ENCODE results near the gene ZNF354C.

ZNF354C gene

GRCh38 chr5:179114756-179115155 lies 54.6 kb downstream of the ZNF354C start:
- no peak for DNase-seq

- no peak for DNase-seq
Observed at GRCh38 chr5:179115307-179115706, 55.1 kb downstream of the ZNF354C start.

GRCh38 chr5:179115845-179116524 lies 55.8 kb downstream of the ZNF354C start:
- DNase-seq: no peak

DNA sequence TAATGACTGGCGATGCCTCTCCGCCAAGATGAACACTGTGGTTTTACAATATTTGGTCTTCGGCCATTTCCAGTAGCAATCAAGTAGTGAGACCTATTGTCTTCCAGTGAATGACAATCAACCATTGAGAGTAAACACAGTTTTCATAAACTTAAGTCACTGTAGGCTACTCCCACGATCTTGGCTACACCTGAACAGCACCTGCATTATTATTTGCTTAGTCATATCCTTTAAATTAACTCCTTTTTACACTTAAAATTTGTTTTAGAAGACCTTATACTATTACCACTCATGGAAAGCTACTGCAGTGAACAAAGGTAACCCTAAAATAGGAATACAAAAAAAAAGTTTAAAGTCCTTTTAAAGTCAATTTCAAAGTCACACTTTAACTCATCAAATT lies 58.2 kb downstream of the ZNF354C start:
- DNase-seq: no peak

DNA sequence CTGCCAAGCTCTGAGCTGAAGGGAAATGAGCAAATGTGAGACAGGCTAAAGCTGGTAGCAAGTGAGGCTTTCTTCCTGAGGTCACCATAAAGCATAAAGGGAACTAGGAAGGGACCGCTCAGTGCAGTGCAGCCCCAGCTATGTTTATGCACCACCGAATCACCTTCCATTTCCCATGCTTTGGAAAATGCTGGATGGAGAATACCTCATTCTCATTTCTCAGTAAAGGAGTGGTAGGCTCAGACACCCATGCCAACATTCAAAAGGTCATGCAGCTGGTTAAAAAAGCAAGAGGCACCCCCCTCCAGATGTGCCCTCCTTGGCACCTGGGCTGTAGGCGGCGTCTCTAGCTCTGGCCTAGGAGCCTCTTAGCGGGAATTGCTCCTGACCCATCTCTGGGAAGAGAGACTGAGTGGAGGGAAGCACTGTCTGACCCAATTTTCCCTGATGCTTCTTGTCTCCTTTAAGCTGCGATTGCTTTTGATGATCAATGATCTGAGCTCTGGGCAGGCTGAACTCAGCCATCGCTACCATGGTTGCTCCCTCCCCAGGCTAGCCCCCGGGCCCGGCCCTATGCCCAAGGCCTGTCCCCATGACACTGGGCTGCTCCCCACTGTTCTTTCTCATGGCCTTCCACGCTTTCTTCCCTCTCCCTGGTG lies 58.7 kb downstream of the ZNF354C start:
- DNase-seq: no peak

GRCh38 chr5:179119415-179120170 lies 59.4 kb downstream of the ZNF354C start:
- no peak for DNase-seq

GRCh38 chr5:179120421-179120861 lies 60.3 kb downstream of the ZNF354C start:
- no peak for DNase-seq

DNA sequence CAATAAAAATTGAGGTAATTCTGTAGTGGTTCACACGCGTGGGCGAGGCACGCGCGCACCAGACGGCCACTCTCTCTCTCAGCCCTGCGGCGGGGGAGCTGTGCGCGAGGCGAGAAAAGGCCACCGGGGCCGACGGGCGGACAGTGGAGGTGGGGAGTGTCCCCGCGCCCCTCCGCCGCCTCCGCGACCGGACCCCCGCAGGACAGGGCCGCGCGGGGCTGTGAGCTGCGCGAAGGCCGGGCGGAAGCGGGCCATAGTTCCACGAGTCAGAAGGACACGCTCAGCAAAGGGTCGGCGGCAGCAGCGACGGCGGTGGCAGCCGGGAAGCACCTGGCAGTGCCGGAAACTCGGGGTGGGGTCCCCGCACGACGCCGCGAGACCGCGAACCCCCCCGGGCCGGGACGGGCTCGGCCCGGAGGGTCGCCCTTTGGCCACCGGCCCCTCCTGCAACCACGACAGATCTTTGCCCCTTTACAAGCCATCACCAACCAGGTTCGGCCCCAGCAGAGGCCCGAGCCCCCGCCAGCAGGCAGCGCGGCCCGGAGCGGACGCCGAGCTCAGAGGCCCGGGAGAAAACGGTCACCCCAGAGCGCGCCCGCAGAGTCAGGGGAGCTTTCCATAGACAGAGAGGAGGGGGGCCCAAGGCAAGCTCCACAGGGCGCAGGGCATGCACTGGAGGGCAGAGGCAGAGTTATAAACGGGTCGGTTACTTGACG lies 60.9 kb downstream of the ZNF354C start:
- no peak for DNase-seq

DNA sequence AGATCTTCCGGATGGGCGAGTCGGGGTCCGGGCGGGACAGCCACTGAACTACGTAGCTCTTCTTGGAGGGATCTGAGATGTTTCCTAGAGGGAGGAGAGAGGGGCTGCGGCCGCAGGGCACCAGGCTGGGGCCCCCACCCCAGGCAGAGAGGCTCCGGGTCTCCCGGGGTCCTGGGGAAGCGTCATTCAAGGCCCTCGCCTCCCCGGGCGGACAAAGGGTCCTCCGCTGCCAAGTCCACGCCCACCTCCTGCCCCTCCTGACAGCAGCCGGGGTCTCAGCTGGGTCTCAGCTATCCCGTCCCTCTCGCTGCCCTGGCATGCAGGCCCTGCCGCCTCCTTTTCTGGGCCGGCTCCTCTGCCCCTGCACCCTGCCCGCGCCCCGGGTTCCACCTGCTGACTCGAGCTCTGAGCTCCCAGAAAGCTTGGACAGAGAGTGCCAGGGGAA lies 61.5 kb downstream of the ZNF354C start:
- DNase-seq: no peak

DNA sequence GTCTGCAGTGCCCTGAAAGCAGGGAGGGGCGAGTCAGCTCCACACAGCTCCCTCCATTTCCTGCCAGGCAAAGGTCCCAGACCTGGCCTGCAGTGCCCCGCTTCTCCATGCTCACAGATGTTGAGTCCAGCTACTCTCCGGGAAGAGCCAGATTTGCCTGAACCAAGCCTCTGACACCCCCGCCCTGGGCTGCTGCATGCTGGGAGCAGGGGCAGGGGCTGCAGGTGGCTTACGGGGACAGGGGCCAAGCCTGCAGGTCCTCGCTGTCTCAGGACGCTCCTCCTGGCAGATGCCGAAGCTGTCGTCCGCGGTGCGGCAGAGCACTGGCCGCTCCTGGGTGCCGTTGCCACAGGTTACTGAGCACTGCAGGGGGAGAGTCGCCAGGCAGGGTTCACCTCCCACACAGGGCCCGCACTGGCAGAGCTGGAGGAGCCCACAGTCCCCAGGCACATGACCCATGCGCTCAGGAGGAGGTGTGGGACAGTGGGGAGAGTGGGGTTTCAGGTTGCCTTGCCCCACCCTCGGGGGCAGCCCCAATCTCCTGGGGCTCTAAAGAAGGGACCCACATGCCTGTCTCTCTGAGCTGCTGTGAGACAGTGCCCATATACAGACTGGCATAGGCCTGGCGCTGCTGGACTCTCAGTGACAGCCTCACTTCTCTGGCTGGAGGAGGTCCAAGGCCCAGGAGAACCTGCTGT lies 62.4 kb downstream of the ZNF354C start:
- DNase-seq: no peak

DNA sequence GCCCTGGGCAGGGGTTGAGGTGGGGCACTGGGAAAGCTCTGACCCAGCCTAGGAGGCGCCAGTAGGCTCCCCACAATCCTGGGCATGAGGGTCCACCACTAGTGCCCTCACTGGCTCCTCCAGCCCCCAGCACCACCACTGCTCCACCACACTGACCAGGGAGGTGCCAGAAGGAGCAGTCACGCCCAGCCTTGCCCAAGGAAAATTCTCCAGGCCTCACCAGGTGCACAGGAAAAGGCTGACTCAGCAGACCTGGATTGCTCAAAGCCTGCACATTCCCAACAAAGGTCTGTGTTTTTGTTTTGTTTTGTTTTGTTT lies 62.9 kb downstream of the ZNF354C start:
- no peak for DNase-seq

DNA sequence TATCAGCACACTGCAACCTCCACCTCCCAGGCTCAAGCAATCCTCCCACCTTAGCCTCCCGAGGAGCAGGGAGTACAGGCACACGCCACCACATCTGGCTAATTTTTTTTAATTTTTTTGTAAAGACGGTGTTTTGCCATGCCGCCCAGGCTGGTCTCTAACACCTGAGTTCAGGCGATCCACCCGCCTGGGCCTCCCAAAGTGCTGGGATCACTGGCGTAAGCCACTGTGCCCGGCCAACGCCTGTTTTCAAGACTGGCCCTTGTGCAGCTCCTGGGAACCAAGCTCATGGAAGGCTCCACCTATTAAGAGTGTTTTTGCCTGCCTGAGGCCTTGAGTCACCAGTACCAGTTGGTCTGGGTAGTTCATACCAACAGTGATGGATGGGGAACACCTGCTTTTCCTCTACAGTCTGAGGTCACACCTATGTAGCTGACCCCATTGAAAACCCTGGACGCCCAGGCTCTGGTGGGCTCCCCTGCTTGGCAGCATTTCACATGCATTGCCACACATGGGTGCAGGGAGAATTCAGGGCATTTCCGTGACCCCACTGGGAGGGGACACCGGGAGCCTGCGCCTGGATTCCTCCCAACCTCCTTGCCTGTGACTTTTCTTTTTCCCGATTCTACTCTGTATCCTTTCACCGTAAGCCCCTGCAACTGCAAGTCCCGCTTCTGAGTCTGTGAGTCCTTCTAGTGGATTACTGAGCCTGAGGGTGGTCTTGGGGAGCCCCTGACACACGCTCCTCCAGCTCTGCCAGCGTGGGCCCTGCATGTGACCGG lies 63.5 kb downstream of the ZNF354C start:
- no peak for DNase-seq

- no peak for DNase-seq
Observed at GRCh38 chr5:179124273-179124852, 64.2 kb downstream of the ZNF354C start.

- no peak for DNase-seq
Observed at GRCh38 chr5:179124853-179125788, 64.9 kb downstream of the ZNF354C start.

DNA sequence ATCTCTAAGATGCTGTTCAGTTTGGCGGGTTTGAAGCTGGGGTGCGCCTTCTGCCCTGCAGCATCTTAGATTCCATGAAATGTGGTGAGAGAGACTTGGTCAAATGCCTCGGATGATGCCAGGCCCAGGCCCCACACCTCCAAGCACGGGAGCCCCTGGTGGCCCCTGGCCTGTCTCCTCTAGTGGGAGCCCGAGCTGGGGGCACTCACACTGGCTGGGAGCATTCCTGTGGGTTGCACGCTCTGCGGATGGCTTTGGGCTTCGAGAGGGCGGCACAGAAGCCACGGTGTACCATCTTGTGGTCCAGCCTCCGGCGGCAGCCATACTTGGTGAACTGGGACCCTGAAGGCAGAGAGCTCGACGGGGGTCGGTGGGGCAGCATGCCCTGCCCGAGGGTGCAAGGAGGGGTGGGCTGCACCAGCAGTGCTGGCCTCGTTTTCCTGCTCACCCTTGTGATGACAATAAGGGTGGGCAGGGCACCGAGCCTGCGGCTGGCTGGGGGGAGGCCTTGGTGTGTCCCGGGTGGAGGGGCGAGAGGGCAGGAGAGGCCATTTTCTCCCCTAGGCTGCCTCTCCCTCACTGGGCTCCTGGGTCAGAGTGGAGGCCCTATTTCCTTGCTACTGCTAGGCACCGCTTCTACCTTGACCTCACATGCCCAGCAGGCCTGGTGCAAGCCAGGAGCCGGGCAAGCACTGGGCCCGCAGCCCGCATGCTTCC lies 65.8 kb downstream of the ZNF354C start:
- no peak for DNase-seq

- DNase-seq: no peak
Observed at GRCh38 chr5:179126506-179126991, 66.4 kb downstream of the ZNF354C start.

GRCh38 chr5:179127136-179128040 lies 67.2 kb downstream of the ZNF354C start:
- DNase-seq: no peak

DNA sequence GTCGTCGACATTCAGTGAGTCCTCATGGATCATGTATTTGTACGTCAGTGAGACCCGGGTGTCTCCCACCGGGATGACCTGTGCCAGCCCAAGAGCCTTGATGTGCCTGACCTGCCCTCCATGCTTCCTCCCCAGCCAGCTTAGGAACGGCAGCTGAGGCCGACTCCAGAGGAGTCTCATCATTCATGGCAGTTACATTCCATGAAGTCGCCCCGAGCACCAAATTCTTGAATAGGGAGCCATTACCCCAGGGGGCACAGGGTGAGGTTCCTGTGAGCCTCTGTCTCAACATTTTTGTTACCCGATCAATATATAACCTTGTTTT lies 67.8 kb downstream of the ZNF354C start:
- no peak for DNase-seq

DNA sequence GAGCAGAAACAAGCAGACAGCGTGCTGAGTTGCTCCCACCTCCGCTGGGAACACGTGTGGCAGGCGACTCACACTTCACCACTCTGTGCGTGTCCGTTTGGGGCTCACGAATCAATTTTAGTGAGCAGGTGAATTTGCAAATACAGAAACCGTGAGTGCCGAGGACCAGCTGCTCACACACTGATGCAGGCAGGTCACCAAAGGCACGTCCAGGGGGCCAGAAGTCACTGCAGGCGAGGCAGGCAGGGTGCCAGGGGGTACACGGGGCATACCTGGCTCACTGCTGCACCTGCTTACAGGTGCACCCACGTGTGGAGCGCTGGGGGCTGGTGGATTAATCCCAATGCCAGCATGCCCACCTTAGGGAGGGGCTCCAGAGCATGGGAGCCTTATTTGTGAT lies 68.8 kb downstream of the ZNF354C start:
- DNase-seq: no peak
